ENCODE results near the gene SGPP2.
"Not testable (repeated sequence)": the region's sequence is repeated elsewhere in the genome, so short reads cannot be mapped to it uniquely, and the experiment has no call there.

Gene SGPP2

DNA sequence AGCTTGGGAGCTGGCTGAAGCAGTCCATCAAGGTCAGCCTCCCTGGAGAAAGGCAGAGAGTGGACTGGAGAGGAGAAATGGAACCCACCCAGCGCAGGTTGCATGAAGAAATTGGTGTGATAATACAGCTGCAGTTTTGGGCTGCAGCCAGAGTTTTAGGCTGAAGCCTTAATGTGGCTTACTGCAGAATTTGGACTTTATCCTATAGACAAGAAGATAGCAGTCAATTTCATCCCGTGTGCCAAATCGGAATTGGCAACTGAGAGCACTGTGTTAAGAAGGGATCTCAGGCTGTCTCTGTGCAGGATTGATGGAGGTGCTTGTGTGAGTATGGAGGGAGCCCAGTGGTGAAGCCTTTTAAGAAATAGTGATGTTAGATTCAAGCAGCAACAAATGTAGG lies 7.5 kb downstream of the SGPP2 start:
- H3K4me3 ChIP-seq (ENCODE audit: low read depth, low read length), result no peak overlapping the region
- DNase-seq (ENCODE audit: low read depth, low spot score), result no peak
- in situ Hi-C loops (cut with HindIII; ENCODE audit: low sequenced_read_pairs), result no loop called here
- no peak for TF ChIP-seq CTCF (IDR thresholded peaks at IDR 0.05; ENCODE audit: low read depth, low read length)

- no peak for TF ChIP-seq CTCF (IDR thresholded peaks at IDR 0.05; ENCODE audit: low read depth, low read length)
- no peak for DNase-seq (ENCODE audit: low read depth, low spot score)
- in situ Hi-C loops (cut with HindIII; ENCODE audit: low sequenced_read_pairs), result no loop called here
- H3K4me3 ChIP-seq (ENCODE audit: low read depth, low read length), result no peak overlapping the region
These were observed 9.2 kb downstream of the SGPP2 start for GRCh38 chr2:222433332-222434173.

GRCh38 chr2:222434204-222434603 lies 9.9 kb downstream of the SGPP2 start:
- in situ Hi-C loops (cut with HindIII; ENCODE audit: low sequenced_read_pairs), result no loop called here
- DNase-seq (ENCODE audit: low read depth, low spot score), result no peak
- no peak for TF ChIP-seq CTCF (IDR thresholded peaks at IDR 0.05; ENCODE audit: low read depth, low read length)
- no peak overlapping the region for H3K4me3 ChIP-seq (ENCODE audit: low read depth, low read length)

DNA sequence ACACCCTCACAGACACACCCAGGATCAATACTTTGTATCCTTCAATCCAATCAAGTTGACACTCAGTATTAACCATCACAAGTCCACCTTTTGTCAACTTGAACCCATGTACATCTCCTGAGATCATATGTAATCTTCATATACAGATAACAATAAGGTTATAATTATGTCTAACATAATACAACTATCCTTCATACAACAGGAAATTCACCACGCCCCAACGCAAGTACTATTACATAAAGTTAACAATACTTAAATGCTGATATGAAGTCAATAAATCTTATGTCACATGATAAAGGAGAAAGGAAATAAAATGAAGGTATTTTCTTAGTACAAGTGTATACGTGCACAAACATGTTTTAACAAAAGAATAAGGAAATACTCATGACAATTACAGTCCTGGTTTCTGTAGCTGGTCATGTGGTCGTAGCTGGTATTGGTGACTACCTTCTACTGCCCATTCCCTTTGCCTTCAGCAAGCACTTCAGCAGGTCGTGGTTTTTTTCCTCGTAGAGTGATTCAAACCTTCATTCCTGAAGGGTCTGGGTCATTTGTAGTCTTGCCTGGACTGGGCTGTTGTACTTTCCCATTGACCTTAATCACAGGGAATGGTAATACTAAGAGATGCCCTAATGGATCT lies 11.2 kb downstream of the SGPP2 start:
- DNase-seq (ENCODE audit: low read depth, low spot score); H3K4me3 ChIP-seq (ENCODE audit: low read depth, low read length); in situ Hi-C loops (cut with HindIII; ENCODE audit: low sequenced_read_pairs): not testable (repeated sequence)

GRCh38 chr2:222436040-222436413 lies 11.7 kb downstream of the SGPP2 start:
- TF ChIP-seq CTCF (IDR thresholded peaks at IDR 0.05; ENCODE audit: low read depth, low read length), result no peak
- in situ Hi-C loops (cut with HindIII; ENCODE audit: low sequenced_read_pairs), result no loop called here
- no peak for DNase-seq (ENCODE audit: low read depth, low spot score)
- H3K4me3 ChIP-seq (ENCODE audit: low read depth, low read length), result no peak overlapping the region

- DNase-seq (ENCODE audit: low read depth, low spot score), result no peak
- no peak overlapping the region for H3K4me3 ChIP-seq (ENCODE audit: low read depth, low read length)
- in situ Hi-C loops (cut with HindIII; ENCODE audit: low sequenced_read_pairs), result no loop called here
- no peak for TF ChIP-seq CTCF (IDR thresholded peaks at IDR 0.05; ENCODE audit: low read depth, low read length)
These were observed 15.3 kb downstream of the SGPP2 start for GRCh38 chr2:222439692-222440091.
